IPS-18c (cell line): ENCODE measurements around the gene NFATC2.
"Not testable (repeated sequence)": the region's sequence is repeated elsewhere in the genome, so short reads cannot be mapped to it uniquely, and the experiment has no call there.

Experiments used
- H3K4me3 ChIP-seq: 2 replicates; pipeline ENCODE4 v1.7.0; 2013; ENCODE audit warnings: low read depth, mild to moderate bottlenecking, low read length, moderate library complexity; ENCODE audit not compliant: insufficient read depth
- H3K9me3 ChIP-seq: one replicate; pipeline ENCODE4 v1.6.1; 2013; ENCODE audit warnings: mild to moderate bottlenecking, low read length, moderate library complexity; ENCODE audit not compliant: control insufficient read depth, insufficient read depth

Gene NFATC2

GRCh38 chr20:51493346-51493791, 49.1 kb downstream of the NFATC2 start:
- no peaks in the 10 kb centered on the region for H3K9me3 ChIP-seq
- no peak overlapping the region for H3K4me3 ChIP-seq

- Histone ChIP-seq H3K4me3 (no peak overlapping the region), H3K9me3 (no peaks in the 10 kb centered on the region)
Measured at GRCh38 chr20:51492167-51493092, 50.1 kb downstream of the NFATC2 start.

GRCh38 chr20:51491393-51491792, 51.1 kb downstream of the NFATC2 start:
- no peak overlapping the region for H3K4me3 ChIP-seq

GRCh38 chr20:51490635-51491034, 51.9 kb downstream of the NFATC2 start:
- Histone ChIP-seq H3K9me3 (no peaks in the 10 kb centered on the region), H3K4me3 (no peak overlapping the region)

More at GRCh38 chr20:51491393-51491792, 51.1 kb downstream of the NFATC2 start:
- no peaks in the 10 kb centered on the region for H3K9me3 ChIP-seq

- Histone ChIP-seq H3K4me3 (no peak overlapping the region), H3K9me3 (no peaks in the 10 kb centered on the region)
Measured at GRCh38 chr20:51489611-51490010, 52.9 kb downstream of the NFATC2 start.

- Histone ChIP-seq H3K9me3 (no peaks in the 10 kb centered on the region), H3K4me3 (no peak overlapping the region)
Measured at GRCh38 chr20:51488331-51488730, 54.2 kb downstream of the NFATC2 start.

GRCh38 chr20:51487565-51488268, 54.8 kb downstream of the NFATC2 start:
- Histone ChIP-seq H3K4me3 (no peak overlapping the region), H3K9me3 (no peaks in the 10 kb centered on the region)

- Histone ChIP-seq H3K4me3 (no peak overlapping the region), H3K9me3 (no peaks in the 10 kb centered on the region)
Measured at GRCh38 chr20:51487076-51487475, 55.4 kb downstream of the NFATC2 start.

GRCh38 chr20:51486197-51487005, 56.1 kb downstream of the NFATC2 start:
- H3K4me3 ChIP-seq: no peak overlapping the region
- H3K9me3 ChIP-seq: no peaks in the 10 kb centered on the region

GRCh38 chr20:51484831-51485230, 57.7 kb downstream of the NFATC2 start:
- no peak overlapping the region for H3K4me3 ChIP-seq
- no peaks in the 10 kb centered on the region for H3K9me3 ChIP-seq

GRCh38 chr20:51484141-51484815, 58.2 kb downstream of the NFATC2 start:
- H3K9me3 ChIP-seq: no peaks in the 10 kb centered on the region

GRCh38 chr20:51482836-51483473, 59.6 kb downstream of the NFATC2 start:
- Histone ChIP-seq H3K9me3 (no peaks in the 10 kb centered on the region), H3K4me3 (no peak overlapping the region)

More at GRCh38 chr20:51484141-51484815, 58.2 kb downstream of the NFATC2 start:
- no peak overlapping the region for H3K4me3 ChIP-seq

- H3K4me3 ChIP-seq: no peak overlapping the region
Measured at GRCh38 chr20:51481341-51481914, 61.1 kb downstream of the NFATC2 start.

GRCh38 chr20:51480507-51481270, 61.8 kb downstream of the NFATC2 start:
- no peak overlapping the region for H3K4me3 ChIP-seq
- no peaks in the 10 kb centered on the region for H3K9me3 ChIP-seq

More at GRCh38 chr20:51481341-51481914, 61.1 kb downstream of the NFATC2 start:
- no peaks in the 10 kb centered on the region for H3K9me3 ChIP-seq

- H3K4me3 ChIP-seq, H3K9me3 ChIP-seq: not testable (repeated sequence)
Measured at GRCh38 chr20:51476106-51476505, 66.4 kb downstream of the NFATC2 start.
